HUES64 (cell line): ENCODE measurements around the gene DHX9.

ENCODE experiments used
- H3K27ac ChIP-seq: 2 replicates; pipeline ENCODE4 v1.7.0; 2013; ENCODE audit warnings: low read depth, low read length, inconsistent platforms
- H3K27me3 ChIP-seq: 2 replicates; pipeline ENCODE4 v1.6.1; 2013; ENCODE audit warnings: mild to moderate bottlenecking, low read length; ENCODE audit not compliant: insufficient read depth
- H3K36me3 ChIP-seq: 2 replicates; pipeline ENCODE4 v1.6.1; 2013; ENCODE audit warnings: mild to moderate bottlenecking, low read length; ENCODE audit not compliant: insufficient read depth
- H3K4me1 ChIP-seq: 2 replicates; pipeline ENCODE4 v1.6.1; 2013; ENCODE audit warnings: mild to moderate bottlenecking, low read length, moderate library complexity; ENCODE audit not compliant: insufficient read depth
- H3K4me3 ChIP-seq: 2 replicates; pipeline ENCODE4 v1.5.1; 2013; ENCODE audit warnings: mild to moderate bottlenecking, low read length, moderate library complexity
- H3K9ac ChIP-seq: 2 replicates; pipeline ENCODE4 v1.6.1; 2013; ENCODE audit warnings: mild to moderate bottlenecking, low read depth, low read length
- H3K9me3 ChIP-seq: 2 replicates; pipeline ENCODE4 v1.6.1; 2013; ENCODE audit warnings: low read depth, low read length; ENCODE audit not compliant: insufficient read depth
- WGBS: fragments of 150-250, 120-280 bp; methylation state at CpG from one replicate; pipeline ENCODE4 v1.1.7; 2013; ENCODE audit warnings: missing lambda C conversion rate; 5-methylcytosine and 5-hydroxymethylcytosine counted together

DHX9 gene

DNA sequence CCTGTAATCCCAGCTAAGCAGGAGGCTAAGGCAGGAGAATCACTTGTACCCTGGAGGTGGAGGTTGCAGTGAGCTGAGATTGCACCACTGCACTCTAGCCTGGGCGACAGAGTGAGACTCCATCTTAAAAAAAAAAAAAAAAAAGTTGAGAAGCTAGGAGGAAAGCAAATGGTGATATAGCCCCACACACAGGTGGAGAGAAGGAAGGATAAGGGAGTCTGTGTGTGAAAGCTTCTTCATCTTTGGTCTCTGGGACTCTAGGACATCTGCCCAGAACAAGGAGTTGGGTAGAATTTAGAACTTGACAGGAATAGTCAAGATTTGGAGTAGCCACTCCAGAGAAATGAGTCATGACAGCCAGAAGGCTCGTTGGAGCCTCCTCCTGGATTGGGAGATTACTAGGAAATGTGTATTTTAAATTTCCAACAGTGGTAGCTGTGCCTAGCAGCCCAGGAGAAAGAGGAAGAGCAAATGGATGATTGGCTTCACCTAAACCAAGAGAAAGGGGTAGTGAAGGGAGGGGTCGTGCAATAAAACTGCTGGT is 29.7 kb upstream of the DHX9 start:
- 85% methylated on average over 3 of the region's 3 CpGs for WGBS
- no peaks in the 10 kb centered on the region for H3K36me3 ChIP-seq
- H3K9me3 ChIP-seq = no peaks in the 10 kb centered on the region
- 0 out of 2 replicates have a peak, but pooled peaks cover 2% of the 10 kb centered on the region for H3K4me1 ChIP-seq
- H3K27ac ChIP-seq = no peak overlapping the region
- H3K4me3 ChIP-seq = no peak overlapping the region
- H3K27me3 ChIP-seq = no peaks in the 10 kb centered on the region
- no peak overlapping the region for H3K9ac ChIP-seq

DNA sequence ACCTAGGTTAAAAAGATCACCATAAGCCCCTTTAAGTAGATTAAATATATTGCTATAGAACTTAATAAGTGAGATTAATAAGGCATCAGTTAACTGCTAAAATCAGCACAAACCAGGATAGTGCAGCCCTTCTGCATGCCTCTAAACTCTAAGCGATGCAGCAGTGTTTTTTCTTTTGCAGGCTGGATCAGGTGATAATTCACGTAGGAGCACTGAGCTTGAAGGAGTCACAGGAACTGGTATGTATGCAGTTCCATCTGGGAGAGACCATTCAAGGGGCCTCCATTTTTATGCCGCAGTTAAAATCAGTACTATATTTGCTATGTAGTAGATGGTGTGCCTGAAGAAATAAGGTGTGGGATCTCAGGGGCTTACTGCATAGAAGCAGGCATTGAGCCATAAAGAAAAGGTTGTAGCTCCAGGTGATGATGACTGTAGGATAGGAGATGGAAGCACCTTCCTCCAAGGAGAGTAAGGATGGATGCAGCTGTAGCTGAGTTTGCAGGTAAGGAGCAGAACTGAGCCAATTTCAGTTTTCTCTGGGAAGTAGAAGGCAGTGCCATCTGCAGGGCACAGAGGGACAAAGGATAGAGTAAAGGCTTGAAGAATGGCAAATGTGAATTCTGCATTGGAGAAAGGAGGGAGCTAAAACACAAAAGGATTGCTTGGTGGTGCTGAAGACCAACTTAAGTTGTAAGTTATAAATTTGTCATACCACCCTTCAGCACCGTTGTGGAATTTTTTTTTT is 27.0 kb upstream of the DHX9 start:
- H3K36me3 ChIP-seq = no peaks in the 10 kb centered on the region
- H3K4me1 ChIP-seq = no peaks in the 10 kb centered on the region
- no peak overlapping the region for H3K4me3 ChIP-seq
- H3K27me3 ChIP-seq = no peaks in the 10 kb centered on the region
- 94% methylated on average over 3 of the region's 4 CpGs for WGBS
- no peak overlapping the region for H3K9ac ChIP-seq
- H3K27ac ChIP-seq = no peak overlapping the region
- no peaks in the 10 kb centered on the region for H3K9me3 ChIP-seq

DNA sequence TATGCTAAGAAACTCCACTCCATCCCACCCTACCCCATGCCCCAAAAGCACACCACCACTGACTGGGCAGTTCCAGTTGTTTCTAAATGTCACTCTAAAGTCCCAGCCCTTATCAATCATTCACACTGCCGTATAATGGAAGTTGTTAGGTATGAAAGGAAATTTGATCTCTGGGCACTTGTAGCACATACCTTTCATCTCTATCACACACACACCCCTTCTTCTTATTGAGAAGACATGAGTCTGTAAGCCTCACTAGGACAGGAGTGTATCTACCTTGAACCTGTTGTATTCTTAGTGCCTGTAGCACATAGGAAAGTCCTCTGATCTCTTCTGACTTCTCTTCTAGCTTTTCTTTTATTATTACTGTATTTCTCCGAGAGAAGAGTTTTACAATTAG is 22.3 kb upstream of the DHX9 start:
- WGBS = no CpG with 5 or more reads among the region's 2 CpGs
- H3K4me3 ChIP-seq = no peak overlapping the region
- no peaks in the 10 kb centered on the region for H3K9me3 ChIP-seq

DNA sequence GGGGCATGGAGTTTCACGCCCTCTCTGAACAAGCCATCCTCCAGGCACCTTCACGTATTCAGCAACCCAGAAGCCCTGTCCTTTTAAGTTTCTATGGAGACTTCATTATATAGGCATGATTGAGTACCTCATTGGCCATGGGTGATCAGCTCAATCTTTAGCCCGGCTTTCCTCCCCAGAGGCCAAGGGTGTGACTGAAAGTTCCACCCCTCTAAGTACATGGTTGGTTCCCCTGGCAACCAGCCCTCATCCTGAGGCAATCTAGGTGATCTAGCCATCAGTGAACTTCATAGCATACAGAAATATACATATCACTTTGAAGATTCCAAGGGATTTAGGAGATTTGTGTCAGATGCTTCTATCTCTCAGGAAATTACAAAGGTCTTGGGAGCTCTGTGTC is 21.3 kb upstream of the DHX9 start:
- H3K27me3 ChIP-seq = no peaks in the 10 kb centered on the region
- WGBS = 81% methylated on average over 3 of the region's 3 CpGs
- no peak overlapping the region for H3K27ac ChIP-seq
- no peaks in the 10 kb centered on the region for H3K4me1 ChIP-seq
- no peaks in the 10 kb centered on the region for H3K9me3 ChIP-seq
- H3K36me3 ChIP-seq = no peaks in the 10 kb centered on the region
- H3K4me3 ChIP-seq = no peak overlapping the region
- H3K9ac ChIP-seq = no peak overlapping the region

More for the DNA sequence above, 22.3 kb upstream of the DHX9 start:
- Histone ChIP-seq H3K9ac (no peak overlapping the region), H3K27ac (no peak overlapping the region), H3K27me3 (no peaks in the 10 kb centered on the region), H3K36me3 (no peaks in the 10 kb centered on the region), H3K4me1 (no peaks in the 10 kb centered on the region)

DNA sequence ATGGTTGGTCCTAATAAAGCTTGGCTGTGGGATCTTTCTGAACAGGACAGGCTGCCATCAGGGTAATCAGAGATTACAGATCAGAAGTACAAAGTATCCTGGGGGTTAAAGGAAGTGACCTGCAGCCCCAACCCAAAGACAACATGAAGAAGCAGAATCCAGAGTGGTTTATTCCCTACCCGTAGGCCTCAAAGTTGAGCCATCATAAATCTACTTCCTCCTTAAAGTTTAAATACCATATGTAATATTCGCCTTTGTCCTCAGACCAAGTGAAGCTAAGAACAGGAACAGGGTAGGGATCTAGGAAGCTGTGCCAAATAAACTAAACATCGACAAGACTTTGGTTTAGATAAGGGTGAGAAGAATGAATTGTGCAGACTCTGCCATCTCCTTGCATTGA is 15.9 kb upstream of the DHX9 start:
- Histone ChIP-seq H3K27me3 (no peaks in the 10 kb centered on the region), H3K4me3 (no peak overlapping the region), H3K9me3 (no peaks in the 10 kb centered on the region), H3K36me3 (no peaks in the 10 kb centered on the region), H3K27ac (no peak overlapping the region), H3K9ac (no peak overlapping the region), H3K4me1 (no peaks in the 10 kb centered on the region)
- WGBS = 94% methylated on average over 3 of the region's 3 CpGs

DNA sequence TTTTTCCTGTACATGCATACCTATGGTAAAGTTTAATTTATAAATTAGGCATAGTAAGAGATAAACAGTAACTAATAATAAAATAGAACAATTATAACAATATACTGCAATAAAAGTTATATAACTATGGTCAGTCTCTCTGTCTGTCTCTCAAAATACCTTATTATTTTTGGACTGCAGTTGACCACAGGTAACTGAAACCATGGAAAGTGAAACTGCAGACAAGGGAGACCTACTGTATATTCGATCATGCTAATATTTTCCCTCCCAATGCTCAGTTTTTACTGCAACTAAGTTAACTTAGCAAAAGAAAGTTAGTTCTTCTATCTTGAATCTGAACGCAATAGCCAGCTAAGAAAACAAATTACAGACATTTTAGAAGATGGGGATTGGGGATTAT is 12.3 kb upstream of the DHX9 start:
- H3K9ac ChIP-seq = no peak overlapping the region
- H3K4me3 ChIP-seq = no peak overlapping the region
- no peaks in the 10 kb centered on the region for H3K36me3 ChIP-seq
- no peak overlapping the region for H3K27ac ChIP-seq
- H3K4me1 ChIP-seq = no peaks in the 10 kb centered on the region
- H3K27me3 ChIP-seq = no peaks in the 10 kb centered on the region
- 96% methylated on average over 2 of the region's 2 CpGs for WGBS
- H3K9me3 ChIP-seq = no peaks in the 10 kb centered on the region

DNA sequence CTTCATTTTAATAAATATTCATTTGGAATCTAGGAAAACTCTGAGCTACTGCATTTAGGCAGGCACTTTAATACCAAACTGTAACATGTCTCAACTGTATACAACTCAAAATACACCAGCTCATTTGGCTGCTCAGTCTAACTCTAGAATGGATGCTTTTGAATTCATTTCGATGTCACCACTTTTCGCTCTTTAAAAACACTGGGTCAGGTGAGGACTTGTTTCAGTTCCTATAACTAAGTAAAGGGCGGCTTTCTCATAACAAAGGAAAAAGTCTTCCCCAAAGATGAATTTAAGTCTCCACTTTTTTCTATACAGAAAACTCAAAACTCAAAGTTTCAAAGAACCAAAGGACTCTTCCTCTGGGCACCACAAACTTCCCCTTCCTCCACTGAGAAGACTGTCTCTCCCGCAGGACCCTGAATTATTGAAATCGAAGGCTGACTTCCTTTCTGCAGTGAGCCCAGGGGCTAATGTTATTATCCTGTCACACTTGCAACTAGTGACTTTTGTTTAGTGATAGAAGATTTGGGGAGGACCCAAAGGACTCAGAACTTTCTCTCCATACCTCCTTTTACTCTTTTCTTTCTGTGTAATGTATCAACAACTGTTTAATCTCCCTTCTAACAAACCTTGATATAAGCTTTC is 9.7 kb upstream of the DHX9 start:
- H3K4me1 ChIP-seq = no peaks in the 10 kb centered on the region
- no peaks in the 10 kb centered on the region for H3K9me3 ChIP-seq
- no peaks in the 10 kb centered on the region for H3K27me3 ChIP-seq
- WGBS = 84% methylated on average over 5 of the region's 5 CpGs
- H3K4me3 ChIP-seq = no peak overlapping the region
- H3K36me3 ChIP-seq = no peaks in the 10 kb centered on the region
- H3K27ac ChIP-seq = no peak overlapping the region
- H3K9ac ChIP-seq = no peak overlapping the region

- Histone ChIP-seq H3K4me1 (no peaks in the 10 kb centered on the region), H3K27me3 (no peaks in the 10 kb centered on the region), H3K9me3 (no peaks in the 10 kb centered on the region), H3K9ac (no peak overlapping the region), H3K27ac (no peak overlapping the region), H3K4me3 (no peak overlapping the region), H3K36me3 (no peaks in the 10 kb centered on the region)
Observed at GRCh38 chr1:182833271-182833670, 5.9 kb upstream of the DHX9 start.

DNA sequence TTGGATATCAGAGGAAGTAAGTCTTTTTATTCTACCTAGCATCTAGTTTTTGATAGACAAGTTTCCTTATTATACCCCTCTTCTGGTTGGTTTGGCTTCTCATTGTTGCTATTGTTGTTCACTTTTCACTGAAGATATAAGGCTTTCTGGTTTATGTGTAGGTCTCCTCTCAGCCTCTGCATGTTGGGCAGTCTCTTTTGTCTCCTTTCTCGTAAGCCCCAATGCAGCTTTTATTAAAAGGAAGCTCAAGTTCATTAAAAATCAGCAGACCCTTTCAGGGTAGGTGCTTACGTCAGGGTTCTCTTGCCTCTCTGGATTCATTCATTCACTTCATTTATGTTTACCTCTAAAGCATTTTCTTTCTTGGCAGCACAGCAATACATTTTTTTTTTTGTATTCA is 4.8 kb upstream of the DHX9 start:
- Histone ChIP-seq H3K27ac (no peak overlapping the region), H3K4me1 (no peaks in the 10 kb centered on the region), H3K9me3 (no peaks in the 10 kb centered on the region), H3K27me3 (no peaks in the 10 kb centered on the region), H3K36me3 (no peaks in the 10 kb centered on the region), H3K9ac (no peak overlapping the region), H3K4me3 (no peak overlapping the region)
- WGBS = 89% methylated on average over 2 of the region's 2 CpGs

DNA sequence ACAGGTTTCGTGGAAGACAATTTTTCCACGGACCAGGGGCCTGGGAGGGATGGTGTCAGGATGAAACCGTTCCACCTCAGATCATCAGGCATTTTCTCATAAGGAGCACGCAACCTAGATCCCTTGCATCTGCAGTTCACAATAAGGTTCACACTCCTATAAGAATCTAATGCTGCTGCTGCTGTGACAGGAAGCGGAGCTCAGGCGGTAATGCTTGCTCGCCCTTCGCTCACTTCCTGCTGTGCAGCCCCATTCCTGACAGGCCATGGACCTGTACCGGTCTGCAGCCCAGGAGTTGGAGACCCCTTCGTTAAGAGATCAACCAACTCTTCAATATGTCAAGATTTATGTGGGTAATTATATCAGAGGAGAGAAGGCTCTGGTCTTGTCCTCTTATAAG is 3.3 kb upstream of the DHX9 start:
- Histone ChIP-seq H3K9me3 (no peaks in the 10 kb centered on the region), H3K36me3 (peaks cover 4% of the 10 kb centered on the region; the same call in 1 of the 2 replicates), H3K9ac (no peak overlapping the region), H3K4me3 (no peak overlapping the region), H3K27ac (no peak overlapping the region), H3K4me1 (no peaks in the 10 kb centered on the region), H3K27me3 (no peaks in the 10 kb centered on the region)
- 77% methylated on average over 9 of the region's 10 CpGs for WGBS

DNA sequence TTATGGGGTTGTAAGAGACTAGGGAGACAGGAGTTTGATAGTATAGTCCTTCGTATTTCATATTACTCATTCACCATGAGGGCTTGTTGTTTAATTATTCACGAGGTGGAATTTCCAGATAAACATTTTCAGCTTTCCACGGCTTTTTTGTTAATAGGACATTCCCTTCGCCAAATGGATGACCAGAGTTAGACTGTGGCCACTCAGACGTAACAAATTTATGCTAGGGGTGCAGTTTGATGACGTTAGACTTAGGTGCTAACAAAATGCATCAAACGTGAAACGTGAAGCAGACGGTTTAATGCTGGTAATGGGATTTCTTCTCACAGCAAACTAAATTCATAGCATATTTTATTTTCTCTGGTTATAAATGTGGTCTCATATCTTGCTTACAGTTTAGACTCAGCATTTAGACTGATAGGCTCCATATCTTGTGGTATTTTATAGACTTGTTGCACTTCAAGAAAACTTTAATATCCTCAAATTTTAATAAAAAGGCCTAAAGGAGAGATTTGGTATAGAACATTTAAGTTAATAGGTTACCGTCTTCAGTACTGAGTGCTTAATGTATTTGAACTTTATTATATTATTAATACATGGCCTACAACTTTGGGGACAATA is 2.3 kb downstream of the DHX9 start:
- 18% methylated on average over 8 of the region's 10 CpGs for WGBS
- no peak overlapping the region for H3K27ac ChIP-seq
- H3K27me3 ChIP-seq = no peaks in the 10 kb centered on the region
- H3K9me3 ChIP-seq = no peaks in the 10 kb centered on the region
- H3K4me1 ChIP-seq = peaks cover 31% of the 10 kb centered on the region
- peak overlapping the region; percentile 100 for H3K9ac ChIP-seq
- peak overlapping the region; percentile 100 for H3K4me3 ChIP-seq
- peaks cover 56% of the 10 kb centered on the region for H3K36me3 ChIP-seq
